ENCODE results near the gene MKRN2OS.

Gene MKRN2OS

GRCh38 chr3:12512534-12513118 is 32.7 kb downstream of the MKRN2OS start:
- DNase-seq, result no peak

GRCh38 chr3:12509466-12509865 is 35.8 kb downstream of the MKRN2OS start:
- no peak for DNase-seq

DNA sequence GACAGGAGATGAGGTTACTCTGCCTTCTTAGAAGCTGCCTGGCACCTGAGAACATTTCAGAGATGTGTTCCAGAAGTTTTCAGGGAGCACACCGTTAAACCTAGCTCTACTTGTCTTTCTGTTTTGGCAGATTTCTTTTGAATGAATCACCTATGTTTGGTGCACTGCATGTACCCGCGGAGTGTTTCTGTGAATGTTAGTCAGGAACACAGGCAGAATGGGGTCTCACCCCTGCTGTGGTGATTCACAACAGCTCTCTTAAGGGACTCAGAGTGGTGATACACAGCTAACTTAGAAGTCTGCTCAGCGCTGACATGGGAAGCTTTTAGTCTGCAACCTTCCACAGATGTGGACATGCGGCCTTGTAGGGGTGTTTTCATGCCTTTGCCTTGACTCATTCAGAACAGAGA is 37.0 kb downstream of the MKRN2OS start:
- DNase-seq, result peak; percentile 24

DNA sequence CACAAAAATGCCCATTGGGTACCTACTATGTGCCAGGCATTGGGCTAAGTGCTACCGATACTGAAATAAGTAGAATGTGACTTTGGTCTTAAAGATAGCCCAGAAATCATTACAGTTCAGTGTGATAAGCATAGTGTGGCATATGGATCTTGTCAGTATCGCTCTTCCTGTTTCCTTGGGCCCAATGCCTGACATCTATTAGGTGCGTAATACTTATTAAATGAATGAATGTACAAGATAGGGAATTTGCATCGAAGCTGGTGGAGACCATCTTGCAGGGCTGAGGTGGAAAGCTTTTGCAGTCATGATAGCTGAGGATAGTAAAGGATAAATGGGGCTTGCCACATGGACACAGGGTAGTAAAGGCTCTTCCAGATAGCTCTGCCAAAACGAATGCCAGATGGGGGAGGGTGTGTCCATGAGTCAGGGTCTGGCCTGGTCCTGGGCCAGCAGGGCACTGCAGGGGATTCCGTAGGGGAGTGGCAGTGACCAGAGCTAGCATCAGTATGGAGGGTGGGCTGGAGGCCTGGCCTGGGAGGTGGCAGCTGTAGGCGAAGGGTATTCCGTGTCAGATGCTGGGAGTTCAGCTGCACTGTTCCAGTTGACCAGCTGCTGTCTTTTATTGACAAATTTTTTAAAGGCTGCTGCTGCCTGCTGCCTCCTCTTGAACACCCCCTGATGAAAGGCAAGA is 37.6 kb downstream of the MKRN2OS start:
- DNase-seq, result peak; percentile 2

- no peak for DNase-seq
Measured at GRCh38 chr3:12506201-12506709, 39.0 kb downstream of the MKRN2OS start.

DNA sequence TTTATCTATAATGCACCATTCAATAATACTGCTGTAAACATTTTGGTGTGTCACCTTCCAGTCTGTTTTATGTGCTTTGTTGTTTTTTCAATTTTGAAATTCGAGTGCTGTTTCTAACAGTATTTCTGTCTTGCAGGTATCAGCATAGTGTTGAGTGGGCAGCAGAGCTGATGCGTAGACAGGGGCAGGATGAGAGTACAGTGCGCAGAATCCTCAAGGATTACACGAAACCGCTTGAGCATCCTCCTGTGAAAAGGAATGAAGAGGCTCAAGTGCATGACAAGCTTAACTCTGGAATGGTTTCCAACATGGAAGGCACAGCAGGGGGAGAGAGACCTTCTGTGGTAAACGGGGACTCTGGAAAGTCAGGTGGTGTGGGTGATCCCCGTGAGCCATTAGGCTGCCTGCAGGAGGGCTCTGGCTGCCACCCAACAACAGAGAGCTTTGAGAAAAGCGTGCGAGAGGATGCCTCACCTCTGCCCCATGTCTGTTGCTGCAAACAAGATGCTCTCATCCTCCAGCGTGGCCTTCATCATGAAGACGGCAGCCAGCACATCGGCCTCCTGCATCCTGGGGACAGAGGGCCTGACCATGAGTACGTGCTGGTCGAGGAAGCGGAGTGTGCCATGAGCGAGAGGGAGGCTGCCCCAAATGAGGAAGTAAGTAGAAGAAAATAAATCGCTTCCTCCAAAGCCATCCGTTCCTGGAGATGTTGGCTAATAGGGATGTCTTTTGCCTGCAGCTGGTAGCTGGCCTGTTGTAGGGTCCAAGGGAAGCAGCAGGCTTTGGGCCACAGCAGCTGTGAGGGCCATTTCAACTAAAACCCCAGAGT is 42.0 kb downstream of the MKRN2OS start:
- no peak for DNase-seq

DNA sequence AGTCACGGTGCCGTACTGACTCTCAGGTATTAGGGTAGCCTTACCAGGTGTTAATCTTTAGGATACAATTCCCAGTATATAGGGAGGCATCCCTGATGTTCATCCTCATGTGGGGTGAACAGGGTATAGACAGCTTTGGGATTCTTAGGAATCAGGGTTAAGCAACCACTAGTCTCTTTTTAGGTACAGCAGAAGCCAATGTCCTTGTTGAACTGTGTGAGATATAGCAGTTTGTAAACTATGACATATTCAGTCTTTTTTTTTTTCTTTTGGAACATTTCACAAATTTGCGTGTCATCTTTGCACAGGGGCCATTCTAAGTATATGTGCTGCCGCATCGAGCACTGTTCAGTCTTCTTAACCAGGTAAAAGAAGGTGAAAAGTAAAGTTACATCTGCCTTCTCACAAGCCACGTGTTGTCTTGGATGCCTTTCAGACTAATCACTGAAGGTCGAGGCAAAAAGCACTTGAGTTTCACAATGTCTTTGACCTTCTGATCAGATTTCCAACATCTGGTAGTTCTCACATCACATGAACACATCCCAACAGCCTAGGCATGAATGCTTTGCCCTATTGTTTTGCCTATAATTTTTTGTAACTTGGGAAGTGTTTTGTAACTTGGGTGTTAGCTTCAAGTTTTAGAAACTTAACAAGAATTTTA is 43.8 kb downstream of the MKRN2OS start:
- no peak for DNase-seq

DNA sequence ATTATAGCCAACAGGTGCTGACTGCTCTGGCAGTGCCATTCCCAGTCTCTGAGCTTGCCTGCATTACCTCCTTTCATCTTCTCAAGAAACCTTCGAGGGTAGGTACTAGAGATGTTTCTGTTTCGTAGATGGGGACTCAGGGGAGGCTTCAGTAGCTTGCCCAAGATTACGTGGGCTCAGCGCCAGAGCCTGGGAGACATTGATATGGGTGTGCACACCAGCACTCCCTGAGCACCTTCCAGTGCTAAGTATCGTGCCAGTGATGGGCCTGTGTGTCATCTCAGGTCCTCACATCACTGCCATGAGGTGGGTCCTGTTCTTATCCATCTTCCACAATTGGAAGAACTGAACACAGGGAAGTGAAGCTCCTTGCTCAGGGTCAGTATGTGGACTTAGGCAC is 45.8 kb downstream of the MKRN2OS start:
- DNase-seq, result no peak

DNA sequence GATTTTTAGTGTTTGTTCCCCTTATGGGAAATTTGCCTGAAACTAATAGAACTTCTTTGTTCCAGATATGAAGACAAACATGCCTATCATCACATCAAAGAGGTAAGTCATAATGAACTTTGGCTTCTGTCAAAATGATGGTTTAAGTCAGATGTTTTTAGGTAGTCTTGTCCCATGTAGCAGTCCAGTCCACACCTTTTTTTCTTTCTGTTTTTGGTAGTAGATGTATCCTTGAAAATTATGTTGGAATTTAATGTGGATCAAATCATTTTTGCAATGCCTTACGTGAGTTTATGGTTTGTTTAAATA is 48.9 kb downstream of the MKRN2OS start:
- no peak for DNase-seq

- DNase-seq, result no peak
Measured at GRCh38 chr3:12495749-12496452, 49.4 kb downstream of the MKRN2OS start.

GRCh38 chr3:12490547-12490946 is 54.8 kb downstream of the MKRN2OS start:
- no peak for DNase-seq

GRCh38 chr3:12489832-12490231 is 55.5 kb downstream of the MKRN2OS start:
- DNase-seq, result no peak
